ENCODE measurements around the gene CHST6. TPM values are rescaled to one million over a fixed set of nuclear protein-coding genes. Genes with fewer than 3 reads are reported as not detected.
"Not testable (repeated sequence)": the region's sequence is repeated elsewhere in the genome, so short reads cannot be mapped to it uniquely, and the experiment has no call there.

The CHST6 gene
- polyA plus RNA-seq, 1 experiment, result 0.12 TPM

DNA sequence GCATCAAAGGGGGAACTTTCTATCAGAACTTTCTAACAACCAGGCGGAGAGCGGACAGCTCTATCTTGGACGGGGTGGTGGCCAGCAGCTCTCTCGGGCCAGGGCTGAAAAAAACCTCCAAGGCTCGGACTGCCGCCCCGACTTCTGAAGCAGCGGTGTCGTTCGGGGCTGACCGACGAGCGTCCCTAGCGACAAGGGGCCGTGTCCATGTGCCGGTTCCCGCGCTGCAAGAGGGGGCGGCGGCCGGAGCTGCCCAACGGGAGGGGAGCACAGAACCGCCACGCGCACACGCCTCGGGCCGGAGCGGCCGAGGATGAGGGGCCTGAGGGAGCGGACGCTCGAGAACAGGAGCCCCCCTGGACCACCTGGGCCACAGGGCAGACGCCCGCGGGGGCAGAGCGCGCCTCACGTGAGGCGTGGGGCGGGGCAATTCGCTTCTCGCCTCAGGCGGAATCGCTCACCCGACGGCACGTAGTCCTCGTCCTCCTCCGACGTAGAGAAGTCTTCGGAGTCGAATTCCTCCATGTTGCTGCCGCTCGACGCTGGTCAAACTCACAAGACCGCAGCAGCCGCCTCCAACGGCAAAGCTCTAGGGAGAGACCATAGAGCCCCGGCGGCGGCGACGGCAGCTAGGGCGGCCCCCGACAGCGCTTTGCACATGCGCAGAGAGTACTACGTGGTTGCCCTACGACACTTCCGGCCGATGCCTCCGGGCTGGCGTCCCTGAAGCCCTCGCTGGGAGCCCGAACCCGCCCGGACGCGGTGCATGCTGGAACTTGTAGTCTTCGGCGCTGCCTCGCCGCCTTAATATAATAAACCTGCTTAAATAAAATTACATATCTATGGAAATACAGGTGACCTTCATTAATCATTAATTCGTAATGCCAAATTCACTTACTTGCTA, 62.2 kb downstream of the CHST6 start, which contains the start of gene CFDP1:
Gene CFDP1, minus strand, starts transcription at position 676 of the 904 bp plus-strand sequence. Its CDS starts 151 bp downstream, at position 525.
- TF ChIP-seq, protein P1, sequence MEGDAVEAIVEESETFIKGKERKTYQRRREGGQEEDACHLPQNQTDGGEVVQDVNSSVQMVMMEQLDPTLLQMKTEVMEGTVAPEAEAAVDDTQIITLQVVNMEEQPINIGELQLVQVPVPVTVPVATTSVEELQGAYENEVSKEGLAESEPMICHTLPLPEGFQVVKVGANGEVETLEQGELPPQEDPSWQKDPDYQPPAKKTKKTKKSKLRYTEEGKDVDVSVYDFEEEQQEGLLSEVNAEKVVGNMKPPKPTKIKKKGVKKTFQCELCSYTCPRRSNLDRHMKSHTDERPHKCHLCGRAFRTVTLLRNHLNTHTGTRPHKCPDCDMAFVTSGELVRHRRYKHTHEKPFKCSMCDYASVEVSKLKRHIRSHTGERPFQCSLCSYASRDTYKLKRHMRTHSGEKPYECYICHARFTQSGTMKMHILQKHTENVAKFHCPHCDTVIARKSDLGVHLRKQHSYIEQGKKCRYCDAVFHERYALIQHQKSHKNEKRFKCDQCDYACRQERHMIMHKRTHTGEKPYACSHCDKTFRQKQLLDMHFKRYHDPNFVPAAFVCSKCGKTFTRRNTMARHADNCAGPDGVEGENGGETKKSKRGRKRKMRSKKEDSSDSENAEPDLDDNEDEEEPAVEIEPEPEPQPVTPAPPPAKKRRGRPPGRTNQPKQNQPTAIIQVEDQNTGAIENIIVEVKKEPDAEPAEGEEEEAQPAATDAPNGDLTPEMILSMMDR (IDR thresholded peaks at IDR 0.05; ENCODE audit: insufficient read depth, low read depth, low read length), result no peak
- POLR2A ChIA-PET, result interaction anchor here (0.6 kb wide), 1 partner anchor 11 kb away, joined by 6 read pairs; no protein-coding TSS in a partner anchor
- CTCF ChIA-PET, result interaction anchor here (0.7 to 2.2 kb wide), 7 partner anchors 10 to 234 kb away, joined by 3 to 10 read pairs (median 4); partner anchors contain the start of gene TMEM170A

DNA sequence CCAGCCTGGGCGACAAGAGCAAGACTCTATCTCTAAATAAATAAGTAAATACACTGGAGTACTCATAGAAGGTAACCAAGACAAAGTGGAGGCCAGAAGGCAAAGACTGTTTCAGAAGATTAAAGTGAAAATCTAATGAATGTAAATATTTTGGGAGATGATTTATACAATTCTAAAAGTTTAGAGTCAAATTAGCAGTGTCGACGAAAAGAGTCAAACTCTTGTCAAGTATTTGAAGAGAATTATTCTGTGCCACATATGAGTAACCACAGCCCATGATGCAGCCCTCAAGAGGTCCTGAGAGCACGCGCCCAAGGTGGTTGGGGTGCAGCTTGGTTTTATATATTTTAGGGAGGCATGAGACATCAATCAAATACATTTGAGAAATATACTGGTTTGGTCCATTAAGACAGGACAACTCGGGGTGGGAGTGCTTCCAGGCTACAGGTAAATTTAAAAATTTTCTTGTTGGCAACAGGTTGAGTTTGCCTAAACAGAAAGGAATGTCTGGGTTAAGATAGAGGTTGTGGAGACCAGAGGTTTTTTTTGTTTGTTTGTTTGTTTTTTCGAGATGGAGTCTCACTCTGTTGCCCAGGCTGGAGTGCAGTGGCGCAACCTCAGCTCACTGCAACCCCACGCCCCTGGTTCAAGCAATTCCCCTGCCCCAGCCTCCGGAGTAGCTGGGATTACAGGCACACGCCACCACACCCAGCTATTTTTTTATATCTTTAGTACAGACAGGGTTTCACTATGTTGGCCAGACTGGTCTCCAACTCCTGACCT, 65.4 kb downstream of the CHST6 start:
- CTCF ChIA-PET, result no interaction called here

More for the DNA sequence above, 62.2 kb downstream of the CHST6 start, which contains the start of gene CFDP1:
- peak; percentile 52 for DNase-seq (ENCODE audit: low read depth)
- H3K4me3 ChIP-seq (ENCODE audit: low read depth, low read length), result peak within 1 kb of the TSS; percentile 99
- no peaks in the 10 kb centered on the region for H3K27me3 ChIP-seq (ENCODE audit: control insufficient read depth, insufficient read depth, low read length)
- H3K36me3 ChIP-seq (ENCODE audit: control insufficient read depth, insufficient read depth, low read length), result no peaks in the 10 kb centered on the region

DNA sequence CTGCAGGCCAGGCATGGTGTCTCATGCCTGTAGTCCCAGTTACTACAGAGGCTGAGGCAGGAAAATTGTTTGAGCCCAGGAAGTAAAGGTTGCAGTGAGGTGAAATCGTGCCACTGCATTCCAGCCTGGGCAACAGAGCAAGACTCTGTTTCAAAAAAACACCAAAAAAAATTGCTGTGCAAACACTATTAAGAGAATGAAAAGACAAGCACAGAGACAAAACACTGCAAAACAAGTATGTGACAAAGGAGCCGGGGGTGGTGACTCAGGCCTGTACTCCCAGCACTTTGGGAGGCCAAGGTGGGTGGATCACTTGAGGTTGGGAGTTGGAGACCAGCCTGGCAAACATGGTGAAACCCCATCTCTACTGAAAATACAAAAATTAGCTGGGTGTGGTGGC, 68.7 kb downstream of the CHST6 start:
- H3K4me3 ChIP-seq (ENCODE audit: low read depth, low read length); DNase-seq (ENCODE audit: low read depth); H3K27me3 ChIP-seq (ENCODE audit: control insufficient read depth, insufficient read depth, low read length); H3K36me3 ChIP-seq (ENCODE audit: control insufficient read depth, insufficient read depth, low read length); POLR2A ChIA-PET: not testable (repeated sequence)
- CTCF ChIA-PET, result interaction anchor here (1.7 kb wide), 1 partner anchor 23 kb away, joined by 3 read pairs; no protein-coding TSS in a partner anchor

More for the DNA sequence above, 65.4 kb downstream of the CHST6 start:
- Histone ChIP-seq H3K36me3 (ENCODE audit: control insufficient read depth, insufficient read depth, low read length) (no peaks in the 10 kb centered on the region), H3K27me3 (ENCODE audit: control insufficient read depth, insufficient read depth, low read length) (no peaks in the 10 kb centered on the region), H3K4me3 (ENCODE audit: low read depth, low read length) (no peak overlapping the region)
- TF ChIP-seq, protein P1 (IDR thresholded peaks at IDR 0.05; ENCODE audit: insufficient read depth, low read depth, low read length), result no peak
- DNase-seq (ENCODE audit: low read depth), result no peak
- POLR2A ChIA-PET, result no interaction called here

DNA sequence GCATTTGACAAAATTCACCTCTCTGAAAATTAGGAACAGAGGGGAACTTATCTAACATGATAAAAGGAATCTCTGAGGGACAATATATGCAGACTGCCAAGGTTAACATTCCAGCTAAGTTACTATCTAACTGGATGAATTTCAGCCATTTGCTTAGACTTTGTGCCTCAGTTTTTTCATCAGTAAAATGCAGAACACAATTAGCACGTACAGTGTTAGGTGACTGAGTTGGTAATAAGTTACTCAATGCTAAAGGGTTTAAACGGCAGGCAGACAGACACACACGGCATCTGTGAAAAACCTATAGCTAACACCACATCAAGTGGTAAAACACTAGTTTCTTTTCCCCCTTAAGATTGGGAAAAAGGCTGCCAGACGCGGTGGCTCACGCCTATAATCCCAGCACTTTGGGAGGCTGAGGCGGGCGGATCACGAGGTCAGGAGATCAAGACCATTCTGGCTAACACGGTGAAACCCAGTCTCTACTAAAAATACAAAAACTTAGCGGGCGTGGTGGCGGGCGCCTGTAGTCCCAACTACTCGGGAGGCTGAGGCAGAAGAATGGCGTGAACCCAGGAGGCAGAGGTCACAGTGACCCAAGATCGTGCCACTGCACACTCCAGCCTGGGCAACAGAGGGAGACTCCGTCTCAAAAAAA, 71.0 kb downstream of the CHST6 start:
- DNase-seq (ENCODE audit: low read depth); H3K4me3 ChIP-seq (ENCODE audit: low read depth, low read length); POLR2A ChIA-PET; H3K36me3 ChIP-seq (ENCODE audit: control insufficient read depth, insufficient read depth, low read length); H3K27me3 ChIP-seq (ENCODE audit: control insufficient read depth, insufficient read depth, low read length): not testable (repeated sequence)
- CTCF ChIA-PET, result interaction anchor here (1.9 kb wide), 1 partner anchor 9 kb away, joined by 5 read pairs; the partner anchor contains the start of gene CFDP1

DNA sequence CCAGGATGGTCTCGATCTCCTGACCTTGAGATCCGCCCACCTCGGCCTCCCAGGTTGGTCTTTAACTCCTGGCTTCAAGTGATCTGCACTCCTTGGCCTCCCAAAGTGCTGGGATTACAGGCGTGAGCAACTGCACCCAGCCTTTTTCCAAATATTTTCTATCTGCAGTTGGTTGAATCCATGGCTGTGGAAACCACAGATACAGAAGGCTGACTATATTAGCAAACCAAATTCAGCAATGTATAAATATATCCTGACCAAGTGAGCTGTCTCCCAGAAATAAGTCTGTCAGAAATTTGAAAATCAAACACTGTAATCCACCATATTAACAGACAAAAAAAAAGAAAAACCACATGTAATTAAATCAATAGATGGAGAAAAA, 71.5 kb downstream of the CHST6 start:
- no peaks in the 10 kb centered on the region for H3K27me3 ChIP-seq (ENCODE audit: control insufficient read depth, insufficient read depth, low read length)
- H3K36me3 ChIP-seq (ENCODE audit: control insufficient read depth, insufficient read depth, low read length), result no peaks in the 10 kb centered on the region
- H3K4me3 ChIP-seq (ENCODE audit: low read depth, low read length), result no peak overlapping the region
- TF ChIP-seq, protein P1 (IDR thresholded peaks at IDR 0.05; ENCODE audit: insufficient read depth, low read depth, low read length), result no peak
- ChIA-PET CTCF (interaction anchor here (1.9 kb wide), 1 partner anchor 10 kb away, joined by 5 read pairs; the partner anchor contains the start of gene CFDP1), POLR2A (no interaction called here)
- no peak for DNase-seq (ENCODE audit: low read depth)

Other genes starting within 250 kb of the CHST6 start
- 28.9 and 57.3 TPM in 2 replicates for gene BCAR1, start 243.8 kb downstream of the CHST6 start, polyA plus RNA-seq (2011; rRNA removed)
- 10.9 and 38.6 TPM in 2 replicates for gene CFDP1, start 61.9 kb downstream of the CHST6 start, polyA plus RNA-seq (2011; rRNA removed)
- 5.2 and 8.2 TPM in 2 replicates for gene TMEM170A, start 30.8 kb downstream of the CHST6 start, polyA plus RNA-seq (2011; rRNA removed)
- 0.15 TPM in 1 of 2 replicates, not detected in the other for gene CHST5, start 40.7 kb upstream of the CHST6 start, polyA plus RNA-seq (2011; rRNA removed)
- gene TMEM231, start 60.8 kb upstream of the CHST6 start, polyA plus RNA-seq (2011; rRNA removed), result 19.8 and 38.8 TPM in 2 replicates
- 32.3 and 61.9 TPM in 2 replicates for gene GABARAPL2, start 70.9 kb upstream of the CHST6 start, polyA plus RNA-seq (2011; rRNA removed)
- gene ADAT1, start 127.8 kb upstream of the CHST6 start, polyA plus RNA-seq (2011; rRNA removed), result 18.9 and 26.5 TPM in 2 replicates
- 118 and 170 TPM in 2 replicates for gene KARS1, start 152.2 kb upstream of the CHST6 start, polyA plus RNA-seq (2011; rRNA removed)
- gene TERF2IP, start 152.3 kb upstream of the CHST6 start, polyA plus RNA-seq (2011; rRNA removed), result 19.1 and 28.9 TPM in 2 replicates
- not detected in 2 replicates for gene CPHXL2, start 181.6 kb upstream of the CHST6 start, polyA plus RNA-seq (2011; rRNA removed)
- gene DUXB, start 206.0 kb upstream of the CHST6 start, polyA plus RNA-seq (2011; rRNA removed), result not detected in 2 replicates
- not detected in 2 replicates for gene CPHXL, start 231.0 kb upstream of the CHST6 start, polyA plus RNA-seq (2011; rRNA removed)

All from BJ (cell line).